HG03196 (cell line): ENCODE data around the gene OR51B2.
A peak's percentile ranks its signal among the peaks of the same experiment; 100 is the strongest.

Experiments used
- ATAC-seq: cut with Tn5 transposase; IDR thresholded peaks from one replicate; pipeline ENCODE4 v1.9.1; 2021; ENCODE audit not compliant: unreplicated experiment

Gene OR51B2

DNA sequence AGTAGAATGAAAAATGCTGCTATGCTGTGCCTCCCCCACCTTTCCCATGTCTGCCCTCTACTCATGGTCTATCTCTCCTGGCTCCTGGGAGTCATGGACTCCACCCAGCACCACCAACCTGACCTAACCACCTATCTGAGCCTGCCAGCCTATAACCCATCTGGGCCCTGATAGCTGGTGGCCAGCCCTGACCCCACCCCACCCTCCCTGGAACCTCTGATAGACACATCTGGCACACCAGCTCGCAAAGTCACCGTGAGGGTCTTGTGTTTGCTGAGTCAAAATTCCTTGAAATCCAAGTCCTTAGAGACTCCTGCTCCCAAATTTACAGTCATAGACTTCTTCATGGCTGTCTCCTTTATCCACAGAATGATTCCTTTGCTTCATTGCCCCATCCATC lies 39.5 kb downstream of the OR51B2 start:
- no peak for ATAC-seq

DNA sequence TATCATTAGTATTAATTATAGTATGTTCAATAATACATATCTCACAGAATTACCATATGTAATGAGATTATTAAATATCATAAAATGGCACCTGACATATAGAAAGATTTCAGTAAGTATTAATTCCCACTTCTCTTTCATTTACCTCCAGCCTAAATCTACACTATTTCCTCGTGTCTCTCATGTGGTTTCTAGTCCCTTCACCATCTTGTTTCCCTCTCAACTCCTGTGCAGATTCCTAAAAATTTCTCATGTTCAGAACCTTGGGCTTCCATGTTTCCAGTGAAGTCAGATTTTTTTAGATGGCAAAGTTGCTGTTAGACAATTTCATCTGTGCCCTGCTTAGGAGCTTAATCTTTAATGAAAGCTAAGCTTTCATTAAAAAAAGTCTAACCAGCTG lies 40.2 kb downstream of the OR51B2 start:
- ATAC-seq: no peak

DNA sequence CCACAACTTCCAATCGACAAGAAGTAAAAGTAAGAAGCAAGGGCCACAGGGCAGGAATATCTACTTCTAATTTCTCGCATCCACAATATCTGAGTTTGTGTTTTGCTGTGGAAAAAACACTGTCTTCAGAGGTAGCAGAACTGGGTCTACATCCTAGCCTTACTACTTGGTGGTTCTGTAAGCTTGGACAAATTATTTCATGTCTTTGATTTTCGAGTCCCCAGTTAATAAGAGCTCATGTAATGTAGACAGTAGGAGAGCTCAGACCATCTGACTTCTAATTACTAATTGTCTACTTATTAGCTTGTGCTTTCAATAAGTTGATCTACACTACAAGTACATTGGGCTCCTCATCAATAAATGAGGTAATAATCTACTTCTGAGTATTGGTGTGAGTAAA lies 41.0 kb downstream of the OR51B2 start:
- ATAC-seq: no peak

DNA sequence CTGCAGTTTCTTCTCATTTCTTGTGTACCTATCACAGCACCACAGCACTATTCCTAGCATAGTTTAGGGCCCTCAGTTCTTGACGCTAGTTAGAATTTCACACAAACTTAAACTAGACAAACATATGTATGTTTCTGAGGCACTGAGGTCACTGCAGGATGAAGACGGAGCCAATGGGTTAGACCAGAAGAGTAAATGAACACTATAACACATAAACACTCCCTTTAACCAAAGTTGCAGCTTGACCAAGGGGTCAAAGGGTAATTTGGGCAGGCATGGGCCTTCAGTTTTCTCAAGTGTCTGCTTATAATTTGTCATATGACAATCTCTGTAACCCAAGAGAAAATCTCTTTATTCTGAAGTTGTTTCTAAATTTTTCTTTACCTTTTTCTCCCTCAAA lies 41.5 kb downstream of the OR51B2 start:
- no peak for ATAC-seq

DNA sequence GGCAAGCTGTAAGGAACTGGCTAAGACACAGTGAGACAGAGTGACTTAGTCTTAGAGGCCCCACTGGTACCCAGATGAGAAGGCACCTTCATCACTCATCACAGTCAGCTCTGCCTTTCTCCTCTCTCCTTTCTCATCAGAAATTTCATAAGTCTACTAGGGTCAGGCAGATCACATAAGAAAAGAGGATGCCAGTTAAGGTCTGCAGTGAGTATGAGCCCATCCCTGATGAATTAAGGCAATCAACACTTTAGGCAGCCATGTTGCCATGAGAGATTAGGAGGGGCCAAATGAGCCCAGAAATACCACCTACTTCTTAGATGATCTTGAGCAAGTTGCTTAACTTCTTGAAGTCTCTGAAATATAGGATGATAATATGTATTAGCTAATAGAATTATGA lies 42.5 kb downstream of the OR51B2 start:
- no peak for ATAC-seq

DNA sequence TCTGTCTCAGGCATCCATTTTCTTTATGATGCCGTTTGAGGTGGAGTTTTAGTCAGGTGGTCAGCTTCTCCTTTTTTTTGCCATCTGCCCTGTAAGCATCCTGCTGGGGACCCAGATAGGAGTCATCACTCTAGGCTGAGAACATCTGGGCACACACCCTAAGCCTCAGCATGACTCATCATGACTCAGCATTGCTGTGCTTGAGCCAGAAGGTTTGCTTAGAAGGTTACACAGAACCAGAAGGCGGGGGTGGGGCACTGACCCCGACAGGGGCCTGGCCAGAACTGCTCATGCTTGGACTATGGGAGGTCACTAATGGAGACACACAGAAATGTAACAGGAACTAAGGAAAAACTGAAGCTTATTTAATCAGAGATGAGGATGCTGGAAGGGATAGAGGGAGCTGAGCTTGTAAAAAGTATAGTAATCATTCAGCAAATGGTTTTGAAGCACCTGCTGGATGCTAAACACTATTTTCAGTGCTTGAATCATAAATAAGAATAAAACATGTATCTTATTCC lies 43.5 kb downstream of the OR51B2 start:
- peak; percentile 93 for ATAC-seq

DNA sequence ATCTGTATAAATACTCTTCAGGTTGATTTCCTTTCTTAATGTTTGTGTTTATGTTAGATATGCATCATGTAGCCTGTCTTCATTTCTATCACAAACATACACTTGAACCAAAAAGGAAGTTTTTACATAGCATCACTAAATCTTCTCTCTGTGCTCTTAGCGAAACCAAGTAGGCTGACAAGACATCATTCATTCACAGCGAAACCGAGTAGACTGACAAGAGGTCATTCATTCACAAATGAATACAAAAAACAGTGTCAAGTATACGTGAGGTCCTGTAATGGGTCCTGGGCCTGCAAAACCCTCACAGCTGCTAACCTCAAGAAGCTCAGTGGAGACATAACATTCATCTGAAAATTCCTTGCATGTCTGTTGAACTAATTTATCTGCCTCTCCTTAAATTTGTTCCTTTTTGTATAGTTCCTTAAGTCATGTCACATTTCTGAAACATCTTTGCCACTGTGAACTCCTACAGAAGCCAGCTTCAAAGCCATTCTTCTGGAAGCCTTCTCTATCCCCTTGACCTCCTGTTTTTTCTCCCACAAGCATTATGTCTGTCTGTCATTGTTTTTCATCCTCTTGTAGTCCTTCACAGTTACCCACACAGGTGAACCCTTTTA lies 44.5 kb downstream of the OR51B2 start:
- no peak for ATAC-seq

DNA sequence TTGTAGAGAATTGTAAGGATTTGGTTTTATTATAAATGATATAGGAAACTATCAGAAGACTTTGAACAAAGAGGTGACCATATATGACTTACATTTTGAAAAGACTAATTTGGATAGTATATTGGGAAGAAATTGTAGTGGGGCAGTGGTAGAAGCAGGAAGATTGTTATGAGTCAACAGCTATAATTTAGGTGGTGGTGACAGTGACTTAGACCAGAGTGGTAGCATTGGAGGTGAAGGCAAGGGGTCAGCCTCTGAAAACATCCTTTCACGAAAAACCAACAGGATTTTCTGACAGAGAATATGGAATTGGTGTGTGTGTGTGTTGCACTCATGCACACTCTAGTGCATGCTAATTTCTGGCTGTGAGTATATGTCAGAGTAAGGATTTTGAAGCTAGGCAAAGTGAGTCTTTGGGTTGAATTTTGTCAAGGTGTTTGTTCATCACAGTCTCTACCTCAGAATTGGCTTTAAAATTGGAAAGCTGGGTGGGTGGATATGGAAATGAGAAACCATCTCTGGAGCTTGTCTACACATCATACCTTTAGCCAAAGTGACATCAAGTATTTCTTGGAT lies 46.2 kb downstream of the OR51B2 start:
- ATAC-seq: no peak

DNA sequence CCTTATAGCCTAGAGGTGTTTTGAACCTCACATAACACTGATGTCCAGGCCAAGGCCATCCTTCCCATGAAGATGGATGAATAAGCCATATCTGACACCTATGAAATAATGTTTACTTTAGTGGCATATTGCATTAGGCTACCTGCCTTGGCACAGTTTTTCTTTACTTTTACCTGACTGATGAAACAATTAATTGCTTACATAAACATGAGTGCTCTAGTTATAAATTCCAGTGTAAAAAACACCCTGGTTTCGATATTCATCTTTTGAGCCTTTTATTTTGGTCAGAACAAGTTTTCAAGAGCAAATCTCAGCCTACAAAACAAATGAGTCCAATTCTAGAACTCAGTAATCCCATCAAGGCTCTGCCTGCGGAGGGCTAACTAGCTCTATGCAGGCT lies 47.4 kb downstream of the OR51B2 start:
- ATAC-seq: no peak

DNA sequence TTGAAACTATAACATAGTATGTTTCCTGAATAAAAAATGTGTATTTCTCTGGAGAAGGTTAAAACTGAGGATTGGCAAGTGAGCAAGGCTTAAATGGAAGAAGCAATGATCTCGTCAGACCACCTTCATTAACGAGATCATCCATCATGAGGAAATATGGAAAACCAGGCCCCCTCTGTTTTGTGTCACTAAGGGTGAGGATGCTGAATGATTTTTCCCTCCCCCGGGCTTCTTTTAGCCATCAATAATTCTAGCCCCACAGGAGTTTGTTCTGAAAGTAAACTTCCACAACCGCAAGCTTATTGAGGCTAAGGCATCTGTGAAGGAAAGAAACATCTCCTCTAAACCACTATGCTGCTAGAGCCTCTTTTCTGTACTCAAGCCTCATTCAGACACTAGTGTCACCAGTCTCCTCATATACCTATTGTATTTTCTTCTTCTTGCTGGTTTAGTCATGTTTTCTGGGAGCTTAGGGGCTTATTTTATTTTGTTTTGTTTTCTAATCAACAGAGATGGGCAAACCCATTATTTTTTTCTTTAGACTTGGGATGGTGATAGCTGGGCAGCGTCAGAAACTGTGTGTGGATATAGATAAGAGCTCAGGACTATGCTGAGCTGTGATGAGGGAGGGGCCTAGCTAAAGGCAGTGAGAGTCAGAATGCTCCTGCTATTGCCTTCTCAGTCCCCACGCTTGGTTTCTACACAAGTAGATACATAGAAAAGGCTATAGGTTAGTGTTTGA lies 48.6 kb downstream of the OR51B2 start:
- no peak for ATAC-seq

DNA sequence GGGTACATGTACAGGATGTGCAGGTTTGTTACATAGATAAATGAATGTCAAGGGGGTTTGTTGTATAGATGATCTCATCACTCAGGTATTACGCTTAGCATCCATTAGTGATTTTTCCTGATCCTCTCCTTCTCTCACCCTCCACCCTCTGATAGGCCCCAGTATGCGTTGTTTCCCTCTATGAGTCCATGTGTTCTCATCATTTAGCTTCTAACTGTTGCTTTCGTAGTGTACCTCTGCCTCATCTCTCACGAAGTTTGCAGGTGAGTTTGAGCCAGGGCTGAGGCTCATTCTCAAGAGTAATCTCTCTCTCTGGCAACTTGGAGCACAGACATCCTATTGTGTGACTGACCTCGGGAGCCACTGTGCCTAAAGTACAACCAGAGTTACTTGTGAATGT lies 49.7 kb downstream of the OR51B2 start:
- no peak for ATAC-seq
